Panc1 (cell line): ENCODE data around the gene TMC8. TPM values are rescaled to one million over a fixed set of nuclear protein-coding genes. Genes with fewer than 3 reads are reported as not detected.
A peak's percentile ranks its signal among the peaks of the same experiment; 100 is the strongest.

ENCODE experiments used
- ATAC-seq: fragments of 200-7000 bp; cut with Tn5 transposase; 2 replicates; pipeline ENCODE4 v1.9.1; 2020; ENCODE audit warnings: mild to moderate bottlenecking, moderate library complexity
- BruUV-seq: library from RNA; stranded (reverse); fragments of 400-500 nt; replicated peaks from 2 replicates; lab custom pipeline; 2021; lab: Mats Ljungman, UMichigan
- CTCF ChIA-PET: fragments of 300-600 bp; sonication (Branson Sonifier 250); formaldehyde crosslinking; loops from one replicate; lab custom pipeline; 2022; ENCODE audit warnings: antibody characterized with exemption; lab: Charles Lee
- POLR2A ChIA-PET: fragments of 300-600 bp; sonication (Branson Sonifier 250); formaldehyde crosslinking; loops from one replicate; lab custom pipeline; 2022; ENCODE audit warnings: antibody characterized with exemption; lab: Charles Lee
- DNase-seq: peaks from one replicate; pipeline ENCODE4 v3.0.0-alpha.2; 2010; ENCODE audit warnings: low read depth, low spot score
- H3K27ac ChIP-seq: 2 replicates; pipeline ENCODE4 v1.5.1; 2011; ENCODE audit warnings: mild to moderate bottlenecking, low read length, inconsistent platforms
- H3K27me3 ChIP-seq: fragments of 200-500 bp; sonication (Bioruptor generic); 2 replicates; pipeline ENCODE4 v1.6.0; 2014; ENCODE audit warnings: low read length, inconsistent platforms; ENCODE audit not compliant: control insufficient read depth, insufficient read depth
- H3K36me3 ChIP-seq: fragments of 200-500 bp; sonication (Bioruptor generic); 2 replicates; pipeline ENCODE4 v1.5.1; 2014; ENCODE audit warnings: inconsistent platforms, mild to moderate bottlenecking, low read length, moderate library complexity; ENCODE audit not compliant: control insufficient read depth, insufficient read depth
- H3K4me1 ChIP-seq: 2 replicates; pipeline ENCODE4 v1.5.1; 2011; ENCODE audit warnings: inconsistent platforms, mild to moderate bottlenecking, low read length, moderate library complexity; ENCODE audit not compliant: control insufficient read depth, insufficient read depth
- H3K4me3 ChIP-seq, 2 experiments: 2 replicates each; pipeline ENCODE4 v1.5.1; 2011 to 2012; ENCODE audit warnings: low read depth in 2 of 2, low read length in 2 of 2, mild to moderate bottlenecking in 2 of 2, inconsistent platforms in 1 of 2, moderate library complexity in 1 of 2
- H3K9me3 ChIP-seq: fragments of 200-500 bp; sonication (Bioruptor generic); 2 replicates; pipeline ENCODE4 v1.5.1; 2014; ENCODE audit warnings: low read depth, mild to moderate bottlenecking, inconsistent platforms, low read length, moderate library complexity; ENCODE audit not compliant: control insufficient read depth, insufficient read depth
- POLR2AphosphoS5 ChIP-seq: IDR thresholded peaks from 2 replicates; pipeline ENCODE4 v1.6.1; 2012; ENCODE audit warnings: mild to moderate bottlenecking, low read depth, low read length, moderate library complexity
- SIN3A ChIP-seq: IDR thresholded peaks from 2 replicates; pipeline ENCODE4 v1.6.1; 2012; ENCODE audit warnings: low read depth, mild to moderate bottlenecking, low read length, moderate library complexity, borderline replicate concordance; ENCODE audit not compliant: insufficient read depth
- TCF7L2 ChIP-seq: IDR thresholded peaks from 2 replicates; pipeline ENCODE4 v1.6.1; 2011; ENCODE audit warnings: mild to moderate bottlenecking, low read depth, low read length, inconsistent platforms
- in situ Hi-C: cut with HindIII; loops from 2 replicates; pipeline ENCODE4 v1.10.0; 2016; ENCODE audit warnings: low sequenced_read_pairs, low pct_unique_long_range_greater_than_20kb
- intact Hi-C: fragments of 100-400 bp; cut with micrococcal nuclease; formaldehyde crosslinking; loops from one replicate; pipeline ENCODE4 v1.10.0; 2022; ENCODE audit not compliant: unreplicated experiment
- total RNA-seq: library from RNA; stranded (reverse); gene quantifications from one replicate; pipeline ENCODE4 v1.2.1, GENCODE V29; 2021; ENCODE audit not compliant: unreplicated experiment
- TF ChIP-seq, protein P1 (sequence below): fragments of 450-650 bp; IDR thresholded peaks from 2 replicates; pipeline ENCODE4 v1.5.1; 2017; ENCODE audit warnings: mild to moderate bottlenecking
- TF ChIP-seq, protein P2 (sequence below), 2 experiments: IDR thresholded peaks; 2 replicates each; pipeline ENCODE4 v1.6.1; 2011 to 2012; ENCODE audit warnings: low read depth in 2 of 2, control low read depth in 1 of 2, low read length in 1 of 2, mild to moderate bottlenecking in 1 of 2, moderate library complexity in 1 of 2; ENCODE audit not compliant: insufficient read depth in 1 of 2

Gene TMC8
- total RNA-seq, 1 experiment from 2014 or later = 1.4 TPM

DNA sequence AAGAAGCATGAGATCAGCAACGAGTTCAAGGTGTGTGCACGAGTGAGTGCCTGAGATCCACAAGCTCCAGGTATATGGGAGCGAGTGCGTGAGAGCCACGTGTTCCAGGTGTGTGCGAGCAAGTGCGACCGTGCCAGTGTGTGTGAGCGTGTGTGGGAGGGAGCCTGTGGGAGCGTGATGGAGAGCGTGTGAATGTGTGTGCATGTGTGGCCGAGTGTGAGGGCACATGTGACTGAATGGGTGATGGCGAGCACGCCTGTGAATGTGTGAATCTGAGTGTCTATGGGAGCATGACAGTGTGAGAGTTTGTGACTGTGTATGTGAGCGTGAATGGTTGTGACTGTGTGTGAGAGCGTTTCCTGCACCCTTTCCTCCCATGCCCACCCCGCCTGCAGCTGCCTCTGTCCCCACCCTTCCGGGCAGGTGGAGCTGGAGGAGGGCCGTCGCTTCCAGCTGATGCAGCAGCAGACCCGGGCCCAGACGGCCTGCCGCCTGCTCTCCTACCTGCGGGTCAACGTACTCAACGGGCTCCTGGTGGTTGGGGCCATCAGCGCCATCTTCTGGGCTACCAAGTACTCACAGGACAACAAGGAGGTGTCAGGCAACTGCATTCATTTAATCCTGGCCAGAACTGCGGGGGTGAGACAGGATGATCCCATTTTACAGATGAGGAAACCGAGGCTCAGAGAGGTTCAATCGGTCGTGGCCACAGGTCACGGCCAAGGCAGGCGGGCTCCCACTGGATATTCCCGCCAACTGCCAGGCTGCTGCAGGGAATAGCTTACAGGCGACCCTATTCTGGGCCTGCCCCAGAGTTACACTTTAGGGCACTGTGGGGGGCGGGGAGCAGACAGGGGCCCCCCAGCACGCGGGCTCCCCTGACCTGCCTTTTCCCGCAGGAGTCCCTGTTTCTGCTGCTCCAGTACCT, 3.7 kb downstream of the TMC8 start:
- ChIA-PET CTCF (interaction anchor here (1.4 kb wide), 1 partner anchor 49 kb away, joined by 5 read pairs; no protein-coding TSS in a partner anchor), POLR2A (no interaction called here)
- intact Hi-C loops (no loop called here), in situ Hi-C loops (no loop called here)
- no peaks in the 10 kb centered on the region; the same call in 1 of the 2 replicates for H3K36me3 ChIP-seq
- ATAC-seq (peak; percentile 64), DNase-seq (no peak)
- no peak overlapping the region for H3K27ac ChIP-seq
- TF ChIP-seq, protein P1, sequence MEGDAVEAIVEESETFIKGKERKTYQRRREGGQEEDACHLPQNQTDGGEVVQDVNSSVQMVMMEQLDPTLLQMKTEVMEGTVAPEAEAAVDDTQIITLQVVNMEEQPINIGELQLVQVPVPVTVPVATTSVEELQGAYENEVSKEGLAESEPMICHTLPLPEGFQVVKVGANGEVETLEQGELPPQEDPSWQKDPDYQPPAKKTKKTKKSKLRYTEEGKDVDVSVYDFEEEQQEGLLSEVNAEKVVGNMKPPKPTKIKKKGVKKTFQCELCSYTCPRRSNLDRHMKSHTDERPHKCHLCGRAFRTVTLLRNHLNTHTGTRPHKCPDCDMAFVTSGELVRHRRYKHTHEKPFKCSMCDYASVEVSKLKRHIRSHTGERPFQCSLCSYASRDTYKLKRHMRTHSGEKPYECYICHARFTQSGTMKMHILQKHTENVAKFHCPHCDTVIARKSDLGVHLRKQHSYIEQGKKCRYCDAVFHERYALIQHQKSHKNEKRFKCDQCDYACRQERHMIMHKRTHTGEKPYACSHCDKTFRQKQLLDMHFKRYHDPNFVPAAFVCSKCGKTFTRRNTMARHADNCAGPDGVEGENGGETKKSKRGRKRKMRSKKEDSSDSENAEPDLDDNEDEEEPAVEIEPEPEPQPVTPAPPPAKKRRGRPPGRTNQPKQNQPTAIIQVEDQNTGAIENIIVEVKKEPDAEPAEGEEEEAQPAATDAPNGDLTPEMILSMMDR = peak; percentile 87
- TF ChIP-seq SIN3A = no peak
- BruUV-seq = no TSS peak
- no peaks in the 10 kb centered on the region for H3K27me3 ChIP-seq
- H3K4me3 ChIP-seq = no peak overlapping the region
- H3K4me1 ChIP-seq = peaks cover 13% of the 10 kb centered on the region
- H3K9me3 ChIP-seq = no peaks in the 10 kb centered on the region

DNA sequence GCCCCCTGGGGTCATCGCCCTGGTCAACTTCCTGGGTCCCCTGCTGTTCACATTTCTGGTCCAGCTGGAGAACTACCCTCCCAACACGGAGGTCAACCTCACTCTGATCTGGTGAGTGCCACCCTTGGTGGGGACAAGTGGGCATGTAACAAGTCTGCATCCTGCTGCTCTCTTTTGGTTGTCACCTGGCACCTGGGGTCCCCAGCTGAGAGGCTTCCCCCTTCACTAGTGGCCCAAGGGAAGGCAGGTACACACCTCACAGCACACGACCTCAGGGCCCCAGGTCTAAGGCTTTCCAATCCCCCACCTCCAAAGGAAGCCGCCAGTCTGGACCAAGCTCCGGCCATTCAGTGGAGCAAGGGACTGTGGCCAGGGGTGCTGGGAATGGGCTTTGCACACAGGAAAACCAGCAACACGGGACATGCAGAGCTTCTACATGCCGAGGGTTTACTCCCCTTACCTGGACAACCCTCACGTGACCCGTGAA, 4.4 kb downstream of the TMC8 start:
- intact Hi-C loops = no loop called here
- no peak overlapping the region for H3K4me3 ChIP-seq
- ATAC-seq (no peak), DNase-seq (no peak)
- POLR2A ChIA-PET = interaction anchor here (0.6 kb wide), 1 partner anchor 19 kb away, joined by 3 read pairs; no protein-coding TSS in a partner anchor
- no peaks in the 10 kb centered on the region for H3K27me3 ChIP-seq
- H3K9me3 ChIP-seq = no peaks in the 10 kb centered on the region
- CTCF ChIA-PET = interaction anchor here (1.4 kb wide), 1 partner anchor 50 kb away, joined by 5 read pairs; no protein-coding TSS in a partner anchor
- BruUV-seq = no TSS peak
- in situ Hi-C loops = no loop called here
- no peaks in the 10 kb centered on the region; the same call in 1 of the 2 replicates for H3K36me3 ChIP-seq
- no peak overlapping the region for H3K27ac ChIP-seq
- TF ChIP-seq SIN3A (no peak), POLR2AphosphoS5 (no peak), TCF7L2 (no peak)
- TF ChIP-seq, protein P2, sequence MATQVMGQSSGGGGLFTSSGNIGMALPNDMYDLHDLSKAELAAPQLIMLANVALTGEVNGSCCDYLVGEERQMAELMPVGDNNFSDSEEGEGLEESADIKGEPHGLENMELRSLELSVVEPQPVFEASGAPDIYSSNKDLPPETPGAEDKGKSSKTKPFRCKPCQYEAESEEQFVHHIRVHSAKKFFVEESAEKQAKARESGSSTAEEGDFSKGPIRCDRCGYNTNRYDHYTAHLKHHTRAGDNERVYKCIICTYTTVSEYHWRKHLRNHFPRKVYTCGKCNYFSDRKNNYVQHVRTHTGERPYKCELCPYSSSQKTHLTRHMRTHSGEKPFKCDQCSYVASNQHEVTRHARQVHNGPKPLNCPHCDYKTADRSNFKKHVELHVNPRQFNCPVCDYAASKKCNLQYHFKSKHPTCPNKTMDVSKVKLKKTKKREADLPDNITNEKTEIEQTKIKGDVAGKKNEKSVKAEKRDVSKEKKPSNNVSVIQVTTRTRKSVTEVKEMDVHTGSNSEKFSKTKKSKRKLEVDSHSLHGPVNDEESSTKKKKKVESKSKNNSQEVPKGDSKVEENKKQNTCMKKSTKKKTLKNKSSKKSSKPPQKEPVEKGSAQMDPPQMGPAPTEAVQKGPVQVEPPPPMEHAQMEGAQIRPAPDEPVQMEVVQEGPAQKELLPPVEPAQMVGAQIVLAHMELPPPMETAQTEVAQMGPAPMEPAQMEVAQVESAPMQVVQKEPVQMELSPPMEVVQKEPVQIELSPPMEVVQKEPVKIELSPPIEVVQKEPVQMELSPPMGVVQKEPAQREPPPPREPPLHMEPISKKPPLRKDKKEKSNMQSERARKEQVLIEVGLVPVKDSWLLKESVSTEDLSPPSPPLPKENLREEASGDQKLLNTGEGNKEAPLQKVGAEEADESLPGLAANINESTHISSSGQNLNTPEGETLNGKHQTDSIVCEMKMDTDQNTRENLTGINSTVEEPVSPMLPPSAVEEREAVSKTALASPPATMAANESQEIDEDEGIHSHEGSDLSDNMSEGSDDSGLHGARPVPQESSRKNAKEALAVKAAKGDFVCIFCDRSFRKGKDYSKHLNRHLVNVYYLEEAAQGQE (IDR thresholded peaks at IDR 0.05; ENCODE audit: insufficient read depth in 1 of 2, low read depth in 2 of 2, low read length in 1 of 2) = no peak
- TF ChIP-seq, protein P1 = no peak
- H3K4me1 ChIP-seq = peaks cover 6% of the 10 kb centered on the region
